GM18498 (cell line): Measurements from ENCODE around the gene UTS2.

Source experiments
- ATAC-seq: cut with Tn5 transposase; IDR thresholded peaks from one replicate; pipeline ENCODE4 v1.9.1; 2021; ENCODE audit warnings: mild to moderate bottlenecking, moderate library complexity; ENCODE audit not compliant: unreplicated experiment

Gene UTS2

GRCh38 chr1:7813677-7814373 lies 39.0 kb downstream of the UTS2 start:
- no peak for ATAC-seq

DNA sequence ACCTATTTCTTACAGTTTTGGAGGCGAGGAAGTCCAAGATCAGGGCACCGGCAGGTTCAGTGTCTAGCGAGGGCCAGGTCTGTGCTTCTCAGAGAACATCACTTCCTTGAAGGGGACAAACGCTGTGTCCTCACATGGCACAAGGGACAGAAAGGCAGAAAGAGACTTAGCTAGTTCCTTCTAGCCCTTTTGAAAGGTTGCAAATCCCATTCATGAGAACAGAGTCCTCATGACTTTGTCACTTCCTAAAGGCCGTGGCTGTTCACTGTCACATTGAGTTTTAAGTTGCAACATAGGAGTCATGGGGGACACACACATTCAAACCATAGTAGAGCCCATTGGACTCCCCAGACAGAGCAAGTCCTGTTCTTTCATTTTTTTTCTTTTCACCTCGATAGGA lies 41.4 kb downstream of the UTS2 start:
- ATAC-seq, result no peak

- no peak for ATAC-seq
Measured at GRCh38 chr1:7810395-7810794, 42.5 kb downstream of the UTS2 start.

GRCh38 chr1:7809742-7810141 lies 43.1 kb downstream of the UTS2 start:
- ATAC-seq, result no peak

- ATAC-seq, result no peak
Measured at GRCh38 chr1:7808253-7808844, 44.5 kb downstream of the UTS2 start.

DNA sequence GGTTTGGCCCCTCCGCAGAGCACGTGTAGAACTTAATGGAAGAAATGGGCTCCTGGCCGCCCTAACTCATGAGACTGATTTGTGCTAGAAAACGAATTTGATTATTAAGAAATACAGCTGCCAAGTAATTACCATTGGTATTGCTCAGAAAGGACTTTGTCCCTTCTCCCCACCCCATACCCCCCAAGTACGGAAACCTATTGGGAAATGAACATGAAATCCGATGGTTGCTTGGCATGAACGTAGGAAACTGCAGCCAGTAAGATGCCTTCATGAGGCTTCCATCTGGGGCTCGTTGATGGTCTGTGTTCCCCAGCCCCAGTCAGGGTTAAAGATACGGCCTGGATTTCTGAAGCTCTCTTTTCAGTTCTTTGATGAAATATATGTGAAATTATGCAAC lies 47.4 kb downstream of the UTS2 start:
- ATAC-seq, result no peak
